GM18505 (cell line): Measurements from ENCODE around the gene LMO3.

Experiments
- ATAC-seq: cut with Tn5 transposase; IDR thresholded peaks from one replicate; pipeline ENCODE4 v1.9.1; 2021; ENCODE audit not compliant: unreplicated experiment
- POLR2A ChIP-seq: IDR thresholded peaks from 4 replicates; pipeline ENCODE4 v1.6.1; 2011; ENCODE audit warnings: borderline replicate concordance; ENCODE audit not compliant: insufficient read depth, insufficient read length; ENCODE audit errors: extremely low read depth

LMO3 gene

GRCh38 chr12:16606991-16607390 lies 1.0 kb upstream of the LMO3 start:
- ATAC-seq, result no peak
- TF ChIP-seq POLR2A, result no peak

GRCh38 chr12:16606201-16606849 lies 363 bp upstream of the LMO3 start:
- no peak for TF ChIP-seq POLR2A
- peak; percentile 45 for ATAC-seq

- no peak for TF ChIP-seq POLR2A
- no peak for ATAC-seq
Observed at GRCh38 chr12:16605642-16606116, 283 bp downstream of the LMO3 start.

DNA sequence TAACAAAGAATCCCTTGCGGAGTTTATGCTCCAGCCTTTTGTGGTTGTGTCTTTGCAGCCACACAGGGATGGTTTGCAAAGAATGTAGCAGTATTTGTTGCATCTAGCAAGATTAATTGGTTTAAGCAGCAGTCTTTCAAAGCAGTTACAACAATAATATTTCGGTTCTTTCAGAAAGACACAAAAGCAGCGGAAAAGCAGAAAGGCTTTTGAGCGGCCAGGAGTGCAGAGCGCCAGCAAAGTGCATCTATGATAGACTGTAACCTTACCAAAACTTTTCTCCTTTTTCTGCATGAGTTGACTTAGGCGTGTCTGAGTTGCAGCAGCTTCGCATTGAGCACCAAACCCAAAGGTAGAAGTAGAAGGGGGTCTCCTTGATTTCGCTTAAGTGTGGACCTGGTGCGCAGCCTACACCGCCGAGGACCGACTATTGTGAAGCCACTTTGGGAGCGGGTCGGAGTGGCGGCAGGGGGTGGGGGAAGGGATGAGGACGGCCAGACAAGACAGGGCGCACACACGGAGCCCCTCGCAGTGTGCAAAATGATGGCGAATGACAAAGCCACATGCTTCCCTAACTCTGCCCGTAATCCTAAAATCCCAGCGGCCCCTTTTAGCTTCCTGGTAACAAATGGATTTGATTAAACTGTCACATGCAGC lies 1.2 kb downstream of the LMO3 start:
- no peak for ATAC-seq
- no peak for TF ChIP-seq POLR2A

GRCh38 chr12:16603916-16604575 lies 1.9 kb downstream of the LMO3 start:
- no peak for ATAC-seq
- no peak for TF ChIP-seq POLR2A

DNA sequence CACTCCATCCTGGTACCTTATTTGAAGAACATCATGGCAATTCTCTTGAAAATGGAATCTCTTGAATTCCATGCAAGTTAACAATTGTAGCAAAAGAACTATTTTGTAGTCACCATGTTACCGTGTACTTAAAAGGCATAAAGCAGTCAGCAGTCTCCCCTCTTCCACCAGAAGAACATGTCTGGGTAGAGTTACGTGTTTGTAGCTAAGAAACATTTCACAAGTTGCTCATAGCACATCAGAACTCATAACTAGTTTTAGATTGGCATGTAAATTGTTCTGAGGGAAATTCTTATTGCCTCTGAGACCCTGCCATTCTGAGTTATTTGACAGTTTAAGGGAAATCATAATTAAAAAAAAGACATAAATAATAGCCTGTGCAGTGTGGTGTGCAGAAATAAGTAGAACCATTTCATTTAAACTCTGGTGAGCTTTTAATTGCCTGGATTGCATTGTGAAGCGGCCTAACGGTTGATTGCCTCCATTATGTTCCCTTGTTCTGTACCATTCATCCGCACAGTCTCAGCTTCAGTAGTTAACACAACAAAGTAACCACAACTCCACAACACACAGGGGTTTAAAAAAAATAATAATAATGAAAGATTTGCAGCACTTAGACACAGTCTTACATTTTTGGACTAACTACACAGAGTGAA lies 2.6 kb downstream of the LMO3 start:
- no peak for ATAC-seq
- TF ChIP-seq POLR2A, result no peak

GRCh38 chr12:16602412-16602811 lies 3.5 kb downstream of the LMO3 start:
- ATAC-seq, result no peak
- no peak for TF ChIP-seq POLR2A

DNA sequence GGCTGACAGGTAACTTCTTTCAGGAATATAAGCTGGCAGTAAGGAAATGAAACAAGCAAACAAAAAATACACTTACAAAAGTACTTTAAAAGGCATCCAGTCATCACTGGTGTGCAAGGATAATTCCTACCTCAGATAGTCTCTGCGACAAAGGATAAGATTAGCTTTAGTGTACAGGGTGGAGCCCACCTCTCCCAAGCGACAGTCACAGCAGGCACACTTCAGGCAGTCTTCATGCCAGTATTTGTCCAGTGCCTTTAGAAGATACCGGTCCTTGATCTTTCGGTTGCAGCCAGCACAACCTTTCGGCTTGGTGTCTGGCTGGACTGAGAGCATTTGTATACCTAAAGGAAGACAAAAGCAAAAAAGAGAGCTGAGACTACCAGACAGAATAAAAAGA lies 5.4 kb downstream of the LMO3 start:
- ATAC-seq, result no peak
- no peak for TF ChIP-seq POLR2A

DNA sequence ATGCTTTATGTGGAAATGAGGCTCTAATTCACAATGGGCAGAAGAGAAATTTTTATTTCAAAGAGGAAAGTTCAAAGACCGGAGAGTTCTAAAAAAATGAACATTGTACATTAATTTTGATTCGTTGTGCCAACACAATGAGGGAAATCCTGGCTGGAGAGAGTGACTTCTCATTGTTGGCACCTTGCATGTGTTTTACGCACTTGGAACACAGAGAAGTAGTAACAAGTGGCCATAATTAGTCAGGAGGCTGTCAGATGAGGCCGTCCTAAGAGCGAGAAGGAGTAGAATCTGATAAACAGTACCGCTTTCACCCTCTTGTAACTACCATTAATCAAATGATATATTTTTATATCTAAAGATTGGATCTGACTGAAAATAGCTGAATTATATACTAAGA lies 6.9 kb downstream of the LMO3 start:
- ATAC-seq, result no peak

DNA sequence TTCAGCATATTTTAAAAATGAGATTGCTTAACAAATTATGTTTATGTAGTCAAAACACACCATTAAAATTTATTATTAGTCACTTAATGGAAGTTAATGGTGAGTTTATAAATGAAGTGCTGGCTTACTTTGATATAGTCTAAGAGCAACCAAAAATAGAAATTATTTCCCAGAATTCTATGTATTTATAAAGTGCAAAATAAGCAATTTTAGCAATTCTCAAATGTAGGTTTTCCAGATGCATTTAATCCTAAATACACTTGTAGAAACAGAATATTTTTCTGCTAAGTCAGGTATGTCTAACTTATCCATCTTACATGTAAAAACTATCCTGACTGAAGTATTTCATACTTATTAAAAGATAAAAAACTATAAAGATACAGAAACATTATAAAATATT lies 11.2 kb downstream of the LMO3 start:
- no peak for ATAC-seq
- no peak for TF ChIP-seq POLR2A

More for the DNA sequence above, 6.9 kb downstream of the LMO3 start:
- TF ChIP-seq POLR2A, result no peak

DNA sequence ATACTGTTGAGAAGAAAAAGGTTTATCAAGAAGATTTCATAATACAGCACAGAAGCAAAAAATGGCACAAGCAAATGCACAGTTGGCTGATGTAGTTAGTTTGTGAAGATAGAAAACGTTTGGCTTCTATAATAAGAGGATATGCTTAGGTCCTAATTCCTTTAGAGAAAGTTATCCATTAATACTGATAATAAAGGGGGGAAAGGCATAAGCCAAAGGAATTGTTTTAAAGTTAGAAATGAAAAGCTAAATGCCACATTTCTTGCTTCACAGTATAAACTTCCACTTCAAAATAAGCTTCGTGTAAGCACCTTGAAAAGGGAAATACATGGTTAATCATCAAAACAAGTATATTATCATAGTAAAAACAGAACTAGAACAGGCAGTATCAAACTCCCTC lies 12.4 kb downstream of the LMO3 start:
- no peak for ATAC-seq
- no peak for TF ChIP-seq POLR2A

DNA sequence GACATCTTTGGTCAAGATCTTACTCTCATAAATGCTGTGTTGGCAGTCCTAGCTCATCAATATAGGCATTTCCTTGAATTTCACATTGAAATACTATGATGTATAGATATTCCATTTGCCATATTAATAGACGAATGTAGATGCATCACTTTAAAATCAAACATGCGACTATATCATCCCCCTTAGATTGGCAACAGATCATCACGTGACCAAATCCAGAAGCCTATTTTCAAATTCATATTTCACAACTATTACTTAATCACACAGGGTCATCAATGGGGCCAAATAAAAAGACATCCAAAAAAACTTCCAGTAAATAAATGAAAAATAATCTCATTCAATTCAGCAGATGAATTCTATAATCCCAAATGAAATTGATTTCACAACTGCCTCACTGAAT lies 15.3 kb downstream of the LMO3 start:
- TF ChIP-seq POLR2A, result no peak
- ATAC-seq, result no peak

- no peak for ATAC-seq
- TF ChIP-seq POLR2A, result no peak
Observed at GRCh38 chr12:16588812-16589211, 17.1 kb downstream of the LMO3 start.

- ATAC-seq, result no peak
- TF ChIP-seq POLR2A, result no peak
Observed at GRCh38 chr12:16587514-16587913, 18.4 kb downstream of the LMO3 start.

DNA sequence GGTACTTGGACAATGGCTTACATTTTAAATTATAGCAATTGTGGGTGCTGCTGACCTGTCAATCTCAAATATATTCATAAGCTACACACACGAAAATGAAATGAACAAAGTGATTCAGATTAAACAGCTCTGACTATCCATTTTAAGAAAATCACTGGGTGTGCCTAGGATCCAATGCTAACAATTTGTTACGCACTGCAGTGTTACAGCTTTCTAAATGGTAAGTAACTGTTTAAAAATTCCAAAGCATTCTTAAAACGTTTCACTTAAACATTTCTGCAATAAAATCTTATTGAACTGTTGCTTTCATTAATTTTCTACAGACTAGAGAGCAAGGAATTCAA lies 18.9 kb downstream of the LMO3 start:
- no peak for ATAC-seq
- TF ChIP-seq POLR2A, result no peak
